CD1c-positive myeloid dendritic cell (primary cell): ENCODE measurements around the gene C12orf57.

Source experiments
- DNase-seq: peaks from one replicate; pipeline ENCODE4 v3.0.0-alpha.2; 2016; ENCODE audit errors: extremely low spot score

The C12orf57 gene

DNA sequence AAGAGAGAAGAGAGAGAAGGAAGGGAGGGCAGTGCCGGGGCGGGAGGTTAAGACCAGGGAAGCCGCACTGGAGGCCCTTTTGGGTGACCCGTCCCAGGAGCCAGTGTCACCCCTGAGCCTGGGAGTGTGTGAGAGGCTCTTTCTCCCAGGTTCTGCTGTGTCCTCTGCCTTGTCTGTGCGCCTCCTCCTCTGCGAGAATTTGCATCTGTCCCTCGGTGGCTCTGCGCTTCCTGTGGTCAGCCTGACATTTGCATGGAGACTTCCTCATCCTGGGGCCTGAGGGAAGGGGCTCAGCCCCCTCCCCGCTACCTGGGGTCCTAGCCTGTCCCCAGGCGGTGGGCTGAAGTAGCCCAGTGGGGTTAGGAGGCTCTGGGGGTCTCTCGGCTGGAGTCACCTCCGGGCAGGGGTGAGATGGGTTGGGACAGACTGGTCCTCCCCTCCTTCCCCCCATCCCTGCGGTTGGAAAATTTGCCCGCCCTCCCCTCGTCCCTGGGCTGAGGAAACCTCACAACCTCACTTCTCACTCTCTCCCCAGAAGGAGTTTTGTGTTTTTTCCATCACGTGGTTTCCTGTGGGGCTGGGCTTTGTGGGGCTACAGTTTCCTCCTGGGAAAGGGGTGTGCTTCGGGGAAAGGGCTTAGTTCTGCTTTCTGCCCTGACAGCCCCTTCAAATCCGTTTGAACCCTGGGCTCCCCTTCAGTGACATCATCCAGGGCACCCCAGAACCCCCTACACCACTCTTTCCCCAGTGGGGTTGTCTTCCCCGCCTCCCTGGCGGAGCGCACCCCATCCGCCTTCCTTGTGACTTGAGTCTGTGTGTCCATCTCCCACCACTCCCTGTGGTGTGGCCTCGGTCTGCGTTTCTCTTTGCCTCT lies 9.9 kb downstream of the C12orf57 start:
- peak; percentile 92 for DNase-seq

DNA sequence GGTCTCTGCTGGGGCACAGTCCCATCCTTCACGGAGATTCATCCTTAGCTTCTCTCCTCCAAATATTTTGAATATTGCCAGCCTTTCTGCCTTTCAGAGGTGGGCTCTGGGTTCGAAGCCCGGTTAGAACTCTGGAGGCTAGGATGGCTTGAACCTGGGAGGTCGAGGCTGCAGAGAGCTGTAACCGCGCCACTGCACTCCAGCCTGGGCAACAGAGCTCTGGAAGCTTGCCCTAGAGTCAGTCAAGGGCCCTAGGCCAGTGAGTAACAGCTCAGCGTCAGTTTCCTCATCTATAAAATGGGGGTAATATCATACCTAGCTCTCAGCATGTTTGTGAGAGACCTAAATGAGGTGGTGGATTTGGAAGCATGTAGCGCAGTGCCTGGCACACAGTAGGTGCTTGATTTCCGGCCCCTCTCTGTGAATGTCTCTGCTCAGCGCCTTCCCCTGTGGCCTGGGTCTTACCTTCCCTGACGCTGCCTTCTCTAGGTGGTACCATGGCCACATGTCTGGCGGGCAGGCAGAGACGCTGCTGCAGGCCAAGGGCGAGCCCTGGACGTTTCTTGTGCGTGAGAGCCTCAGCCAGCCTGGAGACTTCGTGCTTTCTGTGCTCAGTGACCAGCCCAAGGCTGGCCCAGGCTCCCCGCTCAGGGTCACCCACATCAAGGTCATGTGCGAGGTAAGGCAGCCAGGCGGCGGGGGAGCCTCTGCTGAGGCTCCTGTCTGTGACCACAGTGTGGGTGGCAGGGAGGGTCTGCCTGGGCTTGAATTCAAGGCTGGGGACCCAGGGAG lies 10.7 kb downstream of the C12orf57 start:
- no peak for DNase-seq

DNA sequence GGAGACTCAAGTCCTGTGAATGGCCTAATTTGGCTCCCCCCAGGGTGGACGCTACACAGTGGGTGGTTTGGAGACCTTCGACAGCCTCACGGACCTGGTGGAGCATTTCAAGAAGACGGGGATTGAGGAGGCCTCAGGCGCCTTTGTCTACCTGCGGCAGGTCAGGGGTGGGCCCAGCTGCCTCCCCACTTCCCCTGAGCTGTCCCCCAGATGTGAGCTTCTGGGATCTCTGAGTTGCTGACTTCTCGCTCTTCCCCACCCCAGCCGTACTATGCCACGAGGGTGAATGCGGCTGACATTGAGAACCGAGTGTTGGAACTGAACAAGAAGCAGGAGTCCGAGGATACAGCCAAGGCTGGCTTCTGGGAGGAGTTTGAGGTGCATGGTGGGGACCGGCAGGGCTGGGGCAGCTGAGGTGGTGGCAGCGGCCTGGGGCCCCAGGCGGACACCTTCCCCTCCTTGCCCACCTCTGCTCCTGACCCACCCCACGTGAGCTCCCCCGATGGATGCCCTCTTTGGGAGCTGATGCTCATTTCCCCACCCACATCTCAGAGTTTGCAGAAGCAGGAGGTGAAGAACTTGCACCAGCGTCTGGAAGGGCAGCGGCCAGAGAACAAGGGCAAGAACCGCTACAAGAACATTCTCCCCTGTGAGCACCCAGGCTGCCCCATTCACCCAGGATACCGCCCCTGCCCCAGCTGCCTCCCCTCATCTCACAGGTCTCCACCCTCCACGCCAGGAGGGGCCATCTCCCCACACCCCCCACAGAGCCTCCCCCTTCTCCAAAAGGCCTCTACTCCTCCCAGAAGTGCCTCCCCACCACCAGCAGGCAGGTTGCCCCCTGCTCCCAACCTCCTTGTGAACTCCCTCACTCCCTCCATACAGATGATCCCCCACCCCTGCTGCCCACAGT lies 11.5 kb downstream of the C12orf57 start:
- DNase-seq = no peak

DNA sequence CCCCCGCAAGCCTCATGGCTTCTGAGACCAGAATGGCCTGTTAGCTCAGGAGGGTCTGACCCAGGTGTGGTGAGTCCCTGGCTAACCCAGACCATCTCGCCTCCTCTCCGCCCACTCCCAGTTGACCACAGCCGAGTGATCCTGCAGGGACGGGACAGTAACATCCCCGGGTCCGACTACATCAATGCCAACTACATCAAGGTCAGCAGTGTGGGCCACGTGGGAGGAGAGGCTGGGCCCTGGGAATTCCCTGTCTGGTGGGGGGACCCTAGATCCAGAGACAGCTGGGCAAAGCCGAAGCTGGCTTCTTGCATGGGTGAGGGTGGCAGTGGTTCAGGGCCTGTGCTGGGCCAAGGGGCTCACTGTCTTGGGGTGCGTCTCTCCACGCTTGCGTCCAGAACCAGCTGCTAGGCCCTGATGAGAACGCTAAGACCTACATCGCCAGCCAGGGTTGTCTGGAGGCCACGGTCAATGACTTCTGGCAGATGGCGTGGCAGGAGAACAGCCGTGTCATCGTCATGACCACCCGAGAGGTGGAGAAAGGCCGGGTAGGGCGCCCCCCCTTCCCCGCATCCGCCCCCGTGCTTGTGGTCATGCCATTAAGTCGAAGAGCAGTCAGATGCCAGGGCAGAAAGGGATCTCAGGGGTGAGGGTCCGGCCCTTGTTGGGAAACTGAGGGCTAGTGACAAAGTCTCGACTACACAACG lies 12.4 kb downstream of the C12orf57 start:
- peak; percentile 34 for DNase-seq

DNA sequence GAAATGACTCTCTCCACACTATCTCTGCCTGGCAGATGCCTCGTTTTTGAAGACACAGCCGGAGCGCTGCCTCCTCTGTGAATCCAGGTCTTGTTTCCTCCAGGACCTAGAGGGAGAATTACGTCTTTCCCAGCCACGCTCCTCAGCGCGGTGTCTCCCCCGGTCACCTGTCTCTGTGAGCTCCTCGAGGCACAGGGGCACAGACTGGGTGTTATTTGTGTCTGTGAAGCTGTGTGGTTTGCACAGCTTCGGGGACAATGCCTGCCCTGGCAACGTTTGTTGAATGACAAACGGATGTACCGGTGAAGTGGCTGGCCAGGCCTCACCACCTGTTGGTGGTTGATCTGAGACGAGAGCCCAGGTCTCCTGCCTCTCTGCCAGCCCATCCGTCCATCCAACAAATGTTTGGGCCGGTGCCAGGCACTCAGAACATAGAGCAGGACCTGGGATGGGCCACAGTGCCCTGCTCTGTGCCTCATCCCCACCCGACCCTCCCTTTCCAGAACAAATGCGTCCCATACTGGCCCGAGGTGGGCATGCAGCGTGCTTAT lies 13.4 kb downstream of the C12orf57 start:
- no peak for DNase-seq

DNA sequence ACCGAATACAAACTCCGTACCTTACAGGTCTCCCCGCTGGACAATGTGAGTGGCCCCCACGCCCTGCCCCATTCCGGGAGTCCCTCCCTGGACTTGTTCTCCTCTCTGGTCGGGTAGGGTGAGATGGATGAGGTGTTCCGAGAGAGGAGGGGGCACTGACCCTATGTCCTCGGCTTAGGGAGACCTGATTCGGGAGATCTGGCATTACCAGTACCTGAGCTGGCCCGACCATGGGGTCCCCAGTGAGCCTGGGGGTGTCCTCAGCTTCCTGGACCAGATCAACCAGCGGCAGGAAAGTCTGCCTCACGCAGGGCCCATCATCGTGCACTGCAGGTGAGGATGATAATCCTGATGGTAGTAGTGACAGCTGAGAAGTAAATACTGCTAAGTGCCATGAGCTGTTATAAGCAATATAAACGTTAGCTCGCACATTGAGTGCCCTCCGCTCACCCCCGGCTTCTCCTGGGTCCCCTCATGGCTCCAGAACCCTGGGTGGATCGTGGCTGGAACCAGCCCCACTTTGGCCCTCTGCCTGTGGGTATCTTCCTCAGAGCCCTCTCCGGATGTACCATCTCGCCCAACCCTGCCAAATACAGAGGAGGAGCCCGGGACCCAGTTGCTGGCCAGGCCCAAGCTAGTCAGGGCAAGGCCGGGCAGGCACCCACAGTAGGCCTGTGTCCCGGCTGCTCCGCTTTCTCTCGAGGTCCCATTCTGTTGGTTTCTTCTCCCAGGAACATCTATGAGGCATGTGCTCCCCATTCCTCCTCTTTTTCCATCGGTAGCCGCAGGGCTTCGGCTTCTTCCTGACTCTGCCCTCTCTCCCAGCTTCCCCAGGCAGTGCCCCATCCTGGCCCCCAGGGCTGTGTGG lies 14.2 kb downstream of the C12orf57 start:
- DNase-seq = no peak

DNA sequence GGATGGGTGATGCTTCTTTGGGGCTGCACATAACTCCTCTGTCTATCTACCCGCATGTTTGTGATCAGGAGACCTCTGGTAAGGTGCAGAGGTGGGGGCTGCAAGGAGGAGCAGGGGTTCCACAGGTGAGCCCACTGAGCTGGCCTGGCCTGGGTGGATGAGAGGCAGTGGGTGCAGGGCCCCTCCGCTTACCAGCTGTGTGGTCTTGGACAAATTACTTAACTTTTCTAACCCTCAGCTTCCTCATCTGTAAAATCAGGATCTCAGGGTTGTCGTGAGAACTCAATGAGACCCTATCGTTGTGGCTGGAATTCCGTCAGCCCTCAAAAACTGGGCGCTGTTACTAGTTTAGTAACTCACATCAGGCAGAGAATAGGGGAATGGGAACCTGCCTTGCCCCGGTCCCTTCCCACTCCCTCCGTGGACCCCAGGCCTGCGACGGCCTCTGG lies 14.8 kb downstream of the C12orf57 start:
- DNase-seq = peak; percentile 86

DNA sequence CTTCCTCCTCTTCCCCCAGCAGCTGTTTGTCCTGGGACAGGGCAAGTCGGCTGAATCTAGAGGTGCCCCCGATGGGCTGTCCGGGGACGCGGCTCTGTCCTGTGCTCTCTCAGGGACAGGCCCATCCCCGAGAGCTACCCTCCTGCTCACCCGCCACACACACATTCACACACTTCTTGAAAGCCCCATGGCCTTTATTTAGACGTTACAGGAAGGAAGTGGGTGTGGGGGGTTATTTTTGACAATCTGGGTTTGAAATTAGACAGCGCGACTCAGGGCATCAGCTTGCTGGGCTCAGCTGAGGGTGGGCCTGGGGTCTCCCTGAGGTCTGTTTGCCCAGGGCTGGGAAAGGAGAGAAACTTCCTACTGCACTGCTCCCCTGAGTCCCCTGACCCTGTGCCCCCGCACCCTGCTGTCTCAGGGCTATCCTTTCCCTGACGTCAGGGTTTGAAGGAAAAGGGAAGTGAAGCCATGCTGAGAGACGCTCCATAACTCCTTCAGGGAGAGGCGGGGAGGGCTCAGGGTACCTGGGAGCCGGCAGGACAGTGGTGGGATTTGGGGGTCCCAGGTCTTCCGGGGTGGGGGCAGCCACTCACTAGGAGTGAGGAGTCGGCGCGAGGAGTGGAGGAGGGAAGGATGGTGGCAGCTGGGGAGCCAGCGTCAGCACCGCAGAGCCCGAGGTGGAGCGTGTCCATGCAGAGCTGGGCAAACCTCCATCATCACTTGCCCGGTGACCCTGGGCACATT lies 15.4 kb downstream of the C12orf57 start:
- peak; percentile 90 for DNase-seq

DNA sequence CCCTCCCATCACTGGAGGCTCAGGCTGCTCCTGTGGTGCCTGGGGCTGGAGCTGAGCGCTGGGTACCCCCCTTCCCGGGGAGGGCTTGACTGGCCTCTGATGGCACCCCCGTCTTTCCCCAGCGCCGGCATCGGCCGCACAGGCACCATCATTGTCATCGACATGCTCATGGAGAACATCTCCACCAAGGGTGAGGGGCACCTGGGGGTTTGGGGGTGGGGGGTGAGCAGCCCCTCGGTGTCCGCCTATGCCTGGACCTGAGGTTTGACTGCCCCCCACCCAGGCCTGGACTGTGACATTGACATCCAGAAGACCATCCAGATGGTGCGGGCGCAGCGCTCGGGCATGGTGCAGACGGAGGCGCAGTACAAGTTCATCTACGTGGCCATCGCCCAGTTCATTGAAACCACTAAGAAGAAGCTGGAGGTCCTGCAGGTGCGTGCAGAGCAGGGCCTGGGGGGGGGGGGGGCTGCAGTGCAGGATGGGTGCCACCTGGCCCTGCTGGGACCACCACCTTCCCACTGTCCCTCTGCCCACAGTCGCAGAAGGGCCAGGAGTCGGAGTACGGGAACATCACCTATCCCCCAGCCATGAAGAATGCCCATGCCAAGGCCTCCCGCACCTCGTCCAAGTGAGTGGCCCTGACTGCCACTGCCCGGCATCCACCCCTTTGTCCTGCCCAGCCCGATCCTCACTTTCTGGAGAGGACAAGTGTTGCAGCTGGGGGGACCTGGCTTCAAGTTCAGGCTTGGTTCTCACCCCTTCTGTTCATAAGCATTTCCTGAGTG lies 16.2 kb downstream of the C12orf57 start:
- DNase-seq = no peak

DNA sequence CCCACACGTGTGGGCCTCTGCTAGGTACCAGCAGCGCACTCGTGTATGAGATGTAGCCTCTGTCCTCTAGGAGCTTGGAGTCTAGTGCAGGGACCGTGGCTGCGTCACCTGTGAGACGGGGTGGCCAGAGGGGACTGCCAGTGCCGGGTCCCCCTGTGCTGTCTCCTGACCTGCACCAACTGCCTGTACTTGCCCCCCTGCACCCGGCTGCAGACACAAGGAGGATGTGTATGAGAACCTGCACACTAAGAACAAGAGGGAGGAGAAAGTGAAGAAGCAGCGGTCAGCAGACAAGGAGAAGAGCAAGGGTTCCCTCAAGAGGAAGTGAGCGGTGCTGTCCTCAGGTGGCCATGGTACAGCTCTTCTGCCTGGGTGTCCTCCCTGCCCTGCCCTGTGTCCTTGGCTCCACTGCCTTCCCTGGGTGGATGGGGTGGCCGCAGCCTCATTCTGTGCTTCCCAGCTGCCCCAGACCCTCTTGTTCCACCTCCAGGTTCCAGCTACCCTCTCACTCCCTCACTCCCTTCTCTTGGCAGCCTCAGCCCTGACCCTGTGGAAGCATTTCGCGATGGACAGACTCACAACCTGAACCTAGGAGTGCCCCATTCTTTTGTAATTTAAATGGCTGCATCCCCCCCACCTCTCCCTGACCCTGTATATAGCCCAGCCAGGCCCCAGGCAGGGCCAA lies 16.9 kb downstream of the C12orf57 start:
- DNase-seq = peak; percentile 65

DNA sequence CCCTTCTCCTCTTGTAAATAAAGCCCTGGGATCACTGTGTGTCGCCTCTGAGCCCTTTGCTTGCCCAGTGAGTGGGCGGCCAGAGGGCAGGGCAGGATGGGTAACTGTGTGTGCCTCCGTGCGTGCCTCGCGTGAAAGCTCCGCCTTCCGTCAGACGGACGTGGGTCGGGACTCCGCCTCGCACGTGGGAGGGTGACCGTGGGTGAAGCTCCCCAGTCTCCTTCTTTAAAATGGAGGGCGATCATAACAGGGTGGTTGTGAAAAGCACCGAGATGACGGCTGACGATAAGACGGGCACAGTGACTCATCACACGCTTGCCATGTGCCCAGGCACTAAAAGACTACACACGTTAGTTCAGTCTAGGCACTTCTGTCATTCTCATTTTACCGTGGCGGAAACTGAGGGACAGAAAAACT lies 17.5 kb downstream of the C12orf57 start:
- peak; percentile 98 for DNase-seq

DNA sequence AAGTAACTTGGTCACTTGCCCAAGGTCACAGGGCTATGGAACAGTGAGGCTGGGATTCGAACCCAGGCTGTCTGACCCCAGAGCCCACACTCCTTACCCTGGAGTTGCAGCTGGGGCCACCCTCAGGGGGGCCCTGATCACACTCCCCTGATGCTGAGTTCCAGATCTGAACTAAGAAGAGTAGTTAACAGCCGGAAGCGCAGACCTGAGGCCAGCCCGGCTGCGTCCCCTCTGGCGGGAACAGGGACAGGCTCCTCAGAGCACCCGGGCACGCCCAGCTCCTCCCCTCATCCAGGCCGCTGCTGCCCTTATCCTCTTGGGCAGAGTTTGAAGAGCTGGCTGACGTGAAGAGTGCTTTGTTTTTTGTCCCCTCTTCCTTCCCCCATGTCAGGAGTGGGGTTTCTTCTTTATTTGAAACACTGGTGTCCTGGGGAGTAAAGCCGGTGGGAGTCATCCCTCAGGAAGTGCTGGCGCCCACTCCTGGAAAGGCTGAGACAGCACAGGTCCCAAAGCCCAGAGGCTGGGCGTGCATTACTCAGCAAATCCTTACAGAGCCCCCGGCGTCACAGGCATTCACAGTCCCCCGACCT lies 18.0 kb downstream of the C12orf57 start:
- peak; percentile 70 for DNase-seq

DNA sequence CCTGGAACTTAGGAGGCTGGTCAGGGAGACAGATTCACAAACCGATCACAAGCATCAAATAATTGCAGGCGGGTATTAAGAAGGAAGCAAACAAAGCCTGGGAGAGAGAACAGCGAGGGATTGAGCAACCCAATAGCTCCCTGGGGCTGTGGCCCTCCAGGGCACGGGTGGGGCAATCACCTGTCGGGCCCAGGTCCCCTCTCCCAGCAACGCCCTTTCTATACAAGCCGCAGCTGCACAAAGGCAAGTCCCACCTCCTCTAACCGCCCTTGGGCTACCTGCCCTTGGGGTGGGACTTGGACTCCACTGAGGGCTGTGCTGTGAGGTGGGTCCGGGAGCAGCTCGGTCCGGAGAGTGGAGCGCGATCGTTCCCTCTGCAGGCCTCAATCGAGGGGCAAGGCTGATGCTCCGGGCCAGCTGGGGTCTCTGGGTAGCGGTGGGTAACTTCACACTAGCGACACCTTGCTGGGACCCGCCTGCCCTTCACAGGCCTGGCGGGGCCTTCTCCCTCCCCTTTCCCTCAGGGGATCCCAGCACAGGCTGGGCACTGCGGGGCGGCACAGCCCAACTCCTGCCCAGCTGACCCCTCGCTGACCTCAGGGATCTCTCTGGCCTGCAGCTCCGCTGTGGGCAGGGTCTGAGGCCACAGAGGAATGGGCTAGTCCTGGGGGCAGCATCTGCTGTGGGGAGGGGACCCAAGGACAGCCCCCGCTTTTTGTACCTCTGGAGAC lies 18.6 kb downstream of the C12orf57 start:
- no peak for DNase-seq

DNA sequence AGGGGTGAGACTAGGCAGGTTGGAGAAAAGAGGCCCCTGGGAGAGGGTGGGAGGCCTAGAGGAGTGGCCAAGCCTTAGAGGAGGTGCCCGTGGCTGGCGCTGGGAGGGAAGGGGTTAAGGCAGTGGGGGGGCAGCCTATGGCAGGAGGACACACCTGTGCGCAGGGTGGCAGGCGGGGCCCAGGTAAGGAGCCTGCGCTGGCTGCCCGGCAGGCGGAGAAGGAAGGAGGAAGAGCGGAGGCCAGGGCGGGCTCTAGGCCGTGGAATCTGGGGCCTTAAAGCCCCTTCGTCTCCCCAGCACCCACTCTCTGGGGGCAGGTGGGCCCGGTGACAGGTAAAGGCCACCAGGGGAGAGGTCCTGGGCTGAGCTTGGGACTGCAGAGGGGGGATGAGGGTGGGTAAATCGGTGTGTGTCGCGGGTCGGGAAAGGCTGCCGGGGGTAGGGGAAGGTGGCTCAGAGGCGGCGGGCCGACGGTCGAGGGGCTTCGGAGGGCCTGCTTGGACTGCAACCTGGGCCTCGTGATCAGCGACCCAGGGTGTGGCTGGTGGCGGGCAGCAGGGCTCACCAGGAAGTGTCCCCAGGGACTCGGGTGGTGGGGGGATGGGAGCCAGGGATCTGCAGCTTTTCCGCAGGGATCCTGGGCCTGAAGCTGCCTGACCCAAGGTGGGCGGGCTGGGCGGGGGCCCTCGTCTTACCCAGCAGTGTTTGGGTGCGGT lies 19.4 kb downstream of the C12orf57 start:
- no peak for DNase-seq

DNA sequence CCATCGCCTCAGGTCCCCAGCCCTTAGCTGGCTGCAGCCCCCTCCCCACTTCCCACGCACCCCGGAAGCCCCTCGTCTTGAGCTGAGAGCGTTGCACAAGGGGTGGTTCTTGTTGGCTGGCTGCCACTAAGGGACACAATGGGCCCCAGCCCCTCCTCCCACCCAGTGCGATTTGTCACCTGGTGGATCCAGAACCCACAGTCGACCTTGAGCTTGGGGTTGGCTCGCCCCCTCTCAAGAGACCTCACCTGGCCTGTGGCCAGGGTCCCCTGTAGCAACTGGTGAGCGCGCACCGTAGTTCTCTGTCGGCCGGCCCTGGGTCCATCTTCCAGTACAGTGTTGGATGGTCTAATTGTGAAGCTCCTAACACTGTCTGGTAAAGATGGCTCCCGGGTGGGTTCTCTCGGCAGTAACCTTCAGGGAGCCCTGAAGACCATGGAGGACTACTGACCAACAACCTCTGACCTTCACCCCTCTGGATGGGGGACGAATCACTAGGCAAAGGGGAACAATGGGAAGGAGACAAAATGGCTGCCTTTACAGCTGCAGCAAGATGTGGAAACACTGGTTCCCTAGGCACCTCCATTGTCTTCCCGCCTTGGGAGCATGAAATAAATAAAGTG lies 20.1 kb downstream of the C12orf57 start:
- DNase-seq = no peak
